WTC11 (cell line): ENCODE results near the gene FNDC3B. TPM values are rescaled to one million over a fixed set of nuclear protein-coding genes. Genes with fewer than 3 reads are reported as not detected.

Experiments used
- ATAC-seq: fragments of 200-7000 bp; cut with Tn5 transposase; 2 replicates; pipeline ENCODE4 v1.10.0; 2021; ENCODE audit warnings: mild to moderate bottlenecking, moderate library complexity
- CTCF ChIA-PET: fragments of 300-600 bp; sonication (Branson Sonifier 250); formaldehyde crosslinking; loops from one replicate; lab custom pipeline; 2021; ENCODE audit warnings: antibody characterized with exemption; lab: Charles Lee
- POLR2A ChIA-PET: fragments of 350-600 bp; sonication (Branson Sonifier 250); formaldehyde crosslinking; loops from one replicate; lab custom pipeline; 2021; ENCODE audit warnings: antibody characterized with exemption; lab: Charles Lee
- DNase-seq: peaks from one replicate; pipeline ENCODE4 v3.0.0; 2021; ENCODE audit warnings: low spot score
- H3K27ac Mint-ChIP-seq: 2 replicates; pipeline ENCODE4 v1.8.0; 2021; ENCODE audit warnings: mixed read lengths
- H3K27me3 Mint-ChIP-seq: 2 replicates; pipeline ENCODE4 v1.8.0; 2021; ENCODE audit warnings: low read depth, mild to moderate bottlenecking, moderate library complexity, mixed read lengths
- H3K36me3 Mint-ChIP-seq: 2 replicates; pipeline ENCODE4 v1.8.0; 2021; ENCODE audit warnings: mixed read lengths
- H3K4me1 Mint-ChIP-seq: 2 replicates; pipeline ENCODE4 v1.8.0; 2022; ENCODE audit warnings: mixed read lengths
- H3K4me3 Mint-ChIP-seq: 2 replicates; pipeline ENCODE4 v1.8.0; 2021; ENCODE audit warnings: mild to moderate bottlenecking, moderate library complexity, mixed read lengths
- H3K9me3 Mint-ChIP-seq: 2 replicates; pipeline ENCODE4 v1.8.0; 2021; ENCODE audit warnings: mixed read lengths
- AFF4 ChIP-seq: sonication (generic); formaldehyde crosslinking; IDR thresholded peaks from 2 replicates; pipeline ENCODE4 v1.8.1; 2023; ENCODE audit warnings: mild to moderate bottlenecking, missing genetic modification reagents, borderline replicate concordance
- ATF2 ChIP-seq: sonication (generic); formaldehyde crosslinking; IDR thresholded peaks from 2 replicates; pipeline ENCODE4 v1.8.1; 2022; ENCODE audit warnings: low read depth, missing genetic modification reagents, borderline replicate concordance
- ATF3 ChIP-seq: sonication (generic); formaldehyde crosslinking; conservative IDR thresholded peaks from 2 replicates; pipeline ENCODE4 v1.8.1; 2022; ENCODE audit warnings: mild to moderate bottlenecking, missing genetic modification reagents
- EMX1 ChIP-seq: fragments of 250-450 bp; sonication (Bioruptor Pico); IDR thresholded peaks from 2 replicates; pipeline ENCODE4 v1.8.0; 2021; ENCODE audit warnings: mild to moderate bottlenecking
- FOXJ3 ChIP-seq: sonication (generic); formaldehyde crosslinking; IDR thresholded peaks from 2 replicates; pipeline ENCODE4 v1.9.0; 2021; ENCODE audit warnings: missing genetic modification reagents, mild to moderate bottlenecking, borderline replicate concordance
- FOXP1 ChIP-seq: sonication (generic); formaldehyde crosslinking; IDR thresholded peaks from 2 replicates; pipeline ENCODE4 v1.8.0; 2022; ENCODE audit warnings: missing genetic modification reagents, mild to moderate bottlenecking, moderate library complexity, borderline replicate concordance
- FOXP4 ChIP-seq: sonication (generic); formaldehyde crosslinking; IDR thresholded peaks from 2 replicates; pipeline ENCODE4 v1.8.0; 2022; ENCODE audit warnings: mild to moderate bottlenecking, missing genetic modification reagents
- GABPB1 ChIP-seq: sonication (generic); formaldehyde crosslinking; IDR thresholded peaks from 2 replicates; pipeline ENCODE4 v1.8.1; 2023; ENCODE audit warnings: mild to moderate bottlenecking, missing genetic modification reagents
- GRHL2 ChIP-seq: fragments of 250-450 bp; sonication (Bioruptor Pico); IDR thresholded peaks from 2 replicates; pipeline ENCODE4 v1.8.0; 2022; ENCODE audit warnings: mild to moderate bottlenecking, moderate library complexity; ENCODE audit not compliant: insufficient replicate concordance, severe bottlenecking
- SMAD3 ChIP-seq: sonication (generic); formaldehyde crosslinking; IDR thresholded peaks from 2 replicates; pipeline ENCODE4 v1.8.0; 2022; ENCODE audit warnings: missing genetic modification reagents, mild to moderate bottlenecking, borderline replicate concordance
- STAT6 ChIP-seq: sonication (generic); formaldehyde crosslinking; conservative IDR thresholded peaks from 2 replicates; pipeline ENCODE4 v1.8.1; 2023; ENCODE audit warnings: mild to moderate bottlenecking, low read depth, missing genetic modification reagents, moderate library complexity
- TEAD1 ChIP-seq: sonication (generic); formaldehyde crosslinking; IDR thresholded peaks from 2 replicates; pipeline ENCODE4 v1.8.0; 2022; ENCODE audit warnings: mild to moderate bottlenecking, missing genetic modification reagents
- ZMAT4 ChIP-seq: fragments of 250-450 bp; sonication (Bioruptor Pico); IDR thresholded peaks from 2 replicates; pipeline ENCODE4 v1.9.0; 2021; ENCODE audit warnings: mild to moderate bottlenecking
- ZNF219 ChIP-seq: sonication (generic); formaldehyde crosslinking; IDR thresholded peaks from 2 replicates; pipeline ENCODE4 v1.8.0; 2023; ENCODE audit warnings: missing genetic modification reagents, mild to moderate bottlenecking, borderline replicate concordance
- ZNF232 ChIP-seq: sonication (generic); formaldehyde crosslinking; IDR thresholded peaks from 2 replicates; pipeline ENCODE4 v1.8.0; 2022; ENCODE audit warnings: mild to moderate bottlenecking, missing genetic modification reagents
- ZNF416 ChIP-seq: fragments of 250-450 bp; sonication (Bioruptor Pico); IDR thresholded peaks from 2 replicates; pipeline ENCODE4 v1.9.0; 2021; ENCODE audit warnings: mild to moderate bottlenecking, inconsistent platforms
- ZNF423 ChIP-seq: fragments of 250-450 bp; sonication (Bioruptor Pico); IDR thresholded peaks from 2 replicates; pipeline ENCODE4 v2.1.2; 2022; ENCODE audit warnings: mild to moderate bottlenecking, moderate library complexity
- ZNF512 ChIP-seq: sonication (generic); formaldehyde crosslinking; IDR thresholded peaks from 2 replicates; pipeline ENCODE4 v1.8.1; 2022; ENCODE audit warnings: missing genetic modification reagents, borderline replicate concordance
- ZNF671 ChIP-seq: fragments of 250-450 bp; sonication (Bioruptor Pico); IDR thresholded peaks from 2 replicates; pipeline ENCODE4 v1.8.0; 2021; ENCODE audit warnings: mild to moderate bottlenecking
- total RNA-seq: library from RNA; stranded (reverse); gene quantifications from 3 replicates; pipeline ENCODE4 v1.2.3, GENCODE V29; 2021

Gene FNDC3B
- total RNA-seq, 1 experiment from 2014 or later, result 42.8 TPM

GRCh38 chr3:172161133-172161789 lies 121.9 kb downstream of the FNDC3B start:
- H3K4me1 Mint-ChIP-seq, result peaks cover 72% of the 10 kb centered on the region
- CTCF ChIA-PET, result no interaction called here
- H3K27ac Mint-ChIP-seq, result no peak overlapping the region
- TF ChIP-seq FOXP1 (CRISPR knock-in tag) (no peak), EMX1 (CRISPR knock-in tag) (no peak), ZNF232 (CRISPR knock-in tag) (no peak), TEAD1 (CRISPR knock-in tag) (no peak), FOXJ3 (CRISPR knock-in tag) (no peak), ZNF671 (CRISPR knock-in tag) (no peak), ZMAT4 (CRISPR knock-in tag) (no peak), ZNF219 (CRISPR knock-in tag) (no peak), ZNF423 (CRISPR knock-in tag) (no peak), ATF2 (CRISPR knock-in tag) (no peak), ATF3 (CRISPR knock-in tag) (no peak), ZNF416 (no peak), GABPB1 (no peak), SMAD3 (CRISPR knock-in tag) (no peak), STAT6 (no peak), ZNF512 (no peak), FOXP4 (no peak)
- H3K9me3 Mint-ChIP-seq, result no peaks in the 10 kb centered on the region
- DNase-seq (no peak), ATAC-seq (no peak)
- no peaks in the 10 kb centered on the region for H3K27me3 Mint-ChIP-seq
- no peaks in the 10 kb centered on the region for H3K36me3 Mint-ChIP-seq
- no peak overlapping the region for H3K4me3 Mint-ChIP-seq
- POLR2A ChIA-PET, result no interaction called here

GRCh38 chr3:172161959-172162358 lies 122.6 kb downstream of the FNDC3B start:
- no peak overlapping the region for H3K27ac Mint-ChIP-seq

More at GRCh38 chr3:172161959-172162358, 122.6 kb downstream of the FNDC3B start:
- ChIA-PET CTCF (no interaction called here), POLR2A (interaction anchor here (0.5 kb wide), 1 partner anchor 12 kb away, joined by 3 read pairs; no protein-coding TSS in a partner anchor)
- H3K36me3 Mint-ChIP-seq, result no peaks in the 10 kb centered on the region
- no peaks in the 10 kb centered on the region for H3K27me3 Mint-ChIP-seq
- no peaks in the 10 kb centered on the region for H3K9me3 Mint-ChIP-seq
- ATAC-seq (no peak), DNase-seq (no peak)
- no peak overlapping the region for H3K4me3 Mint-ChIP-seq
- H3K4me1 Mint-ChIP-seq, result peaks cover 70% of the 10 kb centered on the region
- no peak for TF ChIP-seq GRHL2 (CRISPR knock-in tag)
- no peak for TF ChIP-seq AFF4
- TF ChIP-seq, all 79 proteins: peak for 0
